ENCODE measurements around the gene TECPR1. TPM values are rescaled to one million over a fixed set of nuclear protein-coding genes. Genes with fewer than 3 reads are reported as not detected.

Gene TECPR1
- total RNA-seq, 1 experiment from 2014 or later: 26.4 TPM

- POLR2A ChIA-PET: no interaction called here
- Mint-ChIP-seq H3K4me3 (ENCODE audit: unreplicated experiment) (no peak overlapping the region), H3K27ac (ENCODE audit: unreplicated experiment) (no peak overlapping the region), H3K9me3 (ENCODE audit: unreplicated experiment) (no peaks in the 10 kb centered on the region), H3K36me3 (ENCODE audit: insufficient read depth, unreplicated experiment) (no peaks in the 10 kb centered on the region), H3K27me3 (ENCODE audit: insufficient read depth, unreplicated experiment) (no peaks in the 10 kb centered on the region), H3K4me1 (ENCODE audit: low read depth, unreplicated experiment) (no peaks in the 10 kb centered on the region)
- CTCF ChIA-PET: no interaction called here
- DNase-seq: no peak
- BruUV-seq (replicated peaks): no TSS peak
- no peaks in the 10 kb centered on the region for H3K4me1 ChIP-seq
- no peaks in the 10 kb centered on the region for H3K9me3 ChIP-seq
- no peaks in the 10 kb centered on the region for H3K27me3 ChIP-seq (replicated peaks; ENCODE audit: control insufficient read depth, insufficient read depth, low read length)
- no peak overlapping the region for H3K4me3 ChIP-seq (ENCODE audit: low read depth, low read length)
- no peaks in the 10 kb centered on the region for H3K36me3 ChIP-seq (ENCODE audit: control insufficient read depth, insufficient read depth, low read length)
- no peak for TF ChIP-seq CTCF (IDR thresholded peaks at IDR 0.05; ENCODE audit: insufficient read depth in 1 of 2, low read depth in 1 of 2, low read length in 1 of 2, severe bottlenecking in 1 of 2, unreplicated experiment in 1 of 2)
- intact Hi-C loops (cut with micrococcal nuclease; ENCODE audit: unreplicated experiment): no loop called here
Measured at GRCh38 chr7:98238976-98239375, 13.1 kb downstream of the TECPR1 start.

- Histone ChIP-seq H3K27me3 (replicated peaks; ENCODE audit: control insufficient read depth, insufficient read depth, low read length) (no peaks in the 10 kb centered on the region), H3K4me3 (ENCODE audit: low read depth, low read length) (no peak overlapping the region), H3K36me3 (ENCODE audit: control insufficient read depth, insufficient read depth, low read length) (no peaks in the 10 kb centered on the region), H3K9me3 (no peaks in the 10 kb centered on the region), H3K4me1 (no peaks in the 10 kb centered on the region)
- Mint-ChIP-seq H3K4me1 (ENCODE audit: low read depth, unreplicated experiment) (no peaks in the 10 kb centered on the region), H3K9me3 (ENCODE audit: unreplicated experiment) (no peaks in the 10 kb centered on the region), H3K36me3 (ENCODE audit: insufficient read depth, unreplicated experiment) (no peaks in the 10 kb centered on the region), H3K27ac (ENCODE audit: unreplicated experiment) (no peak overlapping the region), H3K27me3 (ENCODE audit: insufficient read depth, unreplicated experiment) (no peaks in the 10 kb centered on the region), H3K4me3 (ENCODE audit: unreplicated experiment) (no peak overlapping the region)
- no peak for TF ChIP-seq CTCF (IDR thresholded peaks at IDR 0.05; ENCODE audit: insufficient read depth in 1 of 2, low read depth in 1 of 2, low read length in 1 of 2, severe bottlenecking in 1 of 2, unreplicated experiment in 1 of 2)
- no peak for DNase-seq
- intact Hi-C loops (cut with micrococcal nuclease; ENCODE audit: unreplicated experiment): no loop called here
- CTCF ChIA-PET: no interaction called here
- POLR2A ChIA-PET: no interaction called here
- BruUV-seq (replicated peaks): no TSS peak
Measured at GRCh38 chr7:98238076-98238475, 14.0 kb downstream of the TECPR1 start.

- intact Hi-C loops (cut with micrococcal nuclease; ENCODE audit: unreplicated experiment): no loop called here
- no peak for DNase-seq
- H3K36me3 Mint-ChIP-seq (ENCODE audit: insufficient read depth, unreplicated experiment): no peaks in the 10 kb centered on the region
- H3K4me3 ChIP-seq (ENCODE audit: low read depth, low read length): no peak overlapping the region
- no peak overlapping the region for H3K27ac Mint-ChIP-seq (ENCODE audit: unreplicated experiment)
- no peaks in the 10 kb centered on the region for H3K9me3 Mint-ChIP-seq (ENCODE audit: unreplicated experiment)
- CTCF ChIA-PET: no interaction called here
- no TSS peak for BruUV-seq (replicated peaks)
- no peaks in the 10 kb centered on the region for H3K9me3 ChIP-seq
- H3K4me3 Mint-ChIP-seq (ENCODE audit: unreplicated experiment): no peak overlapping the region
- H3K36me3 ChIP-seq (ENCODE audit: control insufficient read depth, insufficient read depth, low read length): no peaks in the 10 kb centered on the region
- no peaks in the 10 kb centered on the region for H3K4me1 ChIP-seq
- H3K4me1 Mint-ChIP-seq (ENCODE audit: low read depth, unreplicated experiment): no peaks in the 10 kb centered on the region
- no peak for TF ChIP-seq CTCF (IDR thresholded peaks at IDR 0.05; ENCODE audit: insufficient read depth in 1 of 2, low read depth in 1 of 2, low read length in 1 of 2, severe bottlenecking in 1 of 2, unreplicated experiment in 1 of 2)
- no peaks in the 10 kb centered on the region for H3K27me3 Mint-ChIP-seq (ENCODE audit: insufficient read depth, unreplicated experiment)
- H3K27me3 ChIP-seq (replicated peaks; ENCODE audit: control insufficient read depth, insufficient read depth, low read length): no peaks in the 10 kb centered on the region
- POLR2A ChIA-PET: no interaction called here
Measured at GRCh38 chr7:98236355-98237185, 15.5 kb downstream of the TECPR1 start.
